Trophoblast cell (in vitro differentiated cells and primary cell): ENCODE data around the gene OAT.

Experiments
- DNase-seq, 2 donors: peaks; one replicate each; pipeline ENCODE4 v3.0.0-alpha.2; 2016
- H2AFZ ChIP-seq: 2 replicates; pipeline ENCODE4 v1.6.1; 2013; ENCODE audit warnings: low read length, moderate library complexity, mild to moderate bottlenecking; ENCODE audit not compliant: insufficient read depth, poor library complexity
- H2AK5ac ChIP-seq: 2 replicates; pipeline ENCODE4 v1.6.1; 2013; ENCODE audit warnings: mild to moderate bottlenecking, low read length
- H2BK120ac ChIP-seq: 2 replicates; pipeline ENCODE4 v1.6.1; 2013; ENCODE audit warnings: low read length, mild to moderate bottlenecking, moderate library complexity; ENCODE audit not compliant: insufficient read depth, poor library complexity
- H2BK12ac ChIP-seq: 2 replicates; pipeline ENCODE4 v1.6.1; 2013; ENCODE audit warnings: mild to moderate bottlenecking, low read length, moderate library complexity
- H2BK5ac ChIP-seq: 2 replicates; pipeline ENCODE4 v1.6.1; 2013; ENCODE audit warnings: low read length, low read depth, moderate library complexity, mild to moderate bottlenecking; ENCODE audit not compliant: poor library complexity
- H3K14ac ChIP-seq: 2 replicates; pipeline ENCODE4 v1.6.1; 2013; ENCODE audit warnings: mild to moderate bottlenecking, low read length
- H3K18ac ChIP-seq: 2 replicates; pipeline ENCODE4 v1.6.1; 2013; ENCODE audit warnings: mild to moderate bottlenecking, low read length
- H3K23ac ChIP-seq: 2 replicates; pipeline ENCODE4 v1.6.1; 2013; ENCODE audit warnings: low read length
- H3K27ac ChIP-seq: 2 replicates; pipeline ENCODE4 v1.5.1; 2013; ENCODE audit warnings: low read depth, mild to moderate bottlenecking, inconsistent platforms, low read length, moderate library complexity
- H3K27me3 ChIP-seq: 2 replicates; pipeline ENCODE4 v1.6.1; 2013; ENCODE audit warnings: inconsistent platforms, mild to moderate bottlenecking, low read length, moderate library complexity; ENCODE audit not compliant: insufficient read depth
- H3K36me3 ChIP-seq, 2 experiments: 1 replicate in 1 of 2; 2 replicates in 1 of 2; pipeline ENCODE4 v1.6.1; 2013; ENCODE audit warnings: low read length in 2 of 2, mild to moderate bottlenecking in 2 of 2, moderate library complexity in 1 of 2; ENCODE audit not compliant: insufficient read depth in 2 of 2, control insufficient read depth in 1 of 2
- H3K4ac ChIP-seq: 2 replicates; pipeline ENCODE4 v1.6.1; 2013; ENCODE audit warnings: low read depth, mild to moderate bottlenecking, low read length, moderate library complexity
- H3K4me1 ChIP-seq, 2 experiments: 1 replicate in 1 of 2; 2 replicates in 1 of 2; pipeline ENCODE4 v1.6.1; 2013; ENCODE audit warnings: low read length in 2 of 2, mild to moderate bottlenecking in 2 of 2, moderate library complexity in 1 of 2; ENCODE audit not compliant: insufficient read depth in 2 of 2, control insufficient read depth in 1 of 2
- H3K4me2 ChIP-seq: 2 replicates; pipeline ENCODE4 v1.6.1; 2013; ENCODE audit warnings: inconsistent platforms, mild to moderate bottlenecking, low read length, moderate library complexity
- H3K4me3 ChIP-seq: 2 replicates; pipeline ENCODE4 v1.5.1; 2013; ENCODE audit warnings: mild to moderate bottlenecking, low read depth, low read length, inconsistent platforms
- H3K79me1 ChIP-seq: one replicate; pipeline ENCODE4 v1.6.1; 2013; ENCODE audit warnings: low read length
- H3K79me2 ChIP-seq: 2 replicates; pipeline ENCODE4 v1.6.1; 2013; ENCODE audit warnings: low read length, mild to moderate bottlenecking; ENCODE audit not compliant: control insufficient read depth, insufficient read depth, poor library complexity
- H3K9ac ChIP-seq: 2 replicates; pipeline ENCODE4 v1.6.1; 2013; ENCODE audit warnings: mild to moderate bottlenecking, low read length
- H3K9me3 ChIP-seq: 2 replicates; pipeline ENCODE4 v1.6.1; 2013; ENCODE audit warnings: low read depth, mild to moderate bottlenecking, control low read depth, inconsistent platforms, low read length; ENCODE audit not compliant: insufficient read depth
- H4K12ac ChIP-seq: 2 replicates; pipeline ENCODE4 v1.6.1; 2013; ENCODE audit warnings: low read depth, mild to moderate bottlenecking, low read length, moderate library complexity
- H4K8ac ChIP-seq: 2 replicates; pipeline ENCODE4 v1.6.1; 2013; ENCODE audit warnings: low read depth, mild to moderate bottlenecking, low read length, moderate library complexity
- H4K91ac ChIP-seq: one replicate; pipeline ENCODE4 v1.6.1; 2013; ENCODE audit warnings: low read depth, mild to moderate bottlenecking, low read length, moderate library complexity
- WGBS: extraction: QIAGEN DNeasy Blood & Tissue Kit; methylation state at CpG from one replicate; pipeline ENCODE4 v1.1.7; 2013; ENCODE audit warnings: missing lambda C conversion rate; ENCODE audit not compliant: insufficient read length, insufficient coverage; ENCODE audit errors: extremely low coverage; 5-methylcytosine and 5-hydroxymethylcytosine counted together

OAT gene

GRCh38 chr10:124423813-124424212 lies 5.1 kb upstream of the OAT start:
- H3K14ac ChIP-seq, result no peak overlapping the region
- H3K79me2 ChIP-seq, result no peaks in the 10 kb centered on the region
- H4K8ac ChIP-seq, result no peak overlapping the region
- H2BK5ac ChIP-seq, result no peak overlapping the region
- H3K27me3 ChIP-seq, result no peaks in the 10 kb centered on the region
- H4K91ac ChIP-seq, result no peak overlapping the region
- H4K12ac ChIP-seq, result no peak overlapping the region
- no peak overlapping the region for H3K9ac ChIP-seq
- H3K36me3 ChIP-seq, result no peaks in the 10 kb centered on the region
- H3K18ac ChIP-seq, result no peak overlapping the region
- no CpG with 5 or more reads among the region's 5 CpGs for WGBS
- peaks cover 3 to 4% of the 10 kb centered on the region in 2 experiments for H3K4me1 ChIP-seq
- DNase-seq, result no peak
- H3K79me1 ChIP-seq, result no peaks in the 10 kb centered on the region
- H2AFZ ChIP-seq, result no peak overlapping the region
- H2BK120ac ChIP-seq, result no peak overlapping the region
- no peak overlapping the region for H3K4me3 ChIP-seq
- no peak overlapping the region for H3K23ac ChIP-seq
- H3K9me3 ChIP-seq, result no peaks in the 10 kb centered on the region
- H3K27ac ChIP-seq, result no peak overlapping the region
- no peak overlapping the region for H2AK5ac ChIP-seq
- H3K4ac ChIP-seq, result no peak overlapping the region
- H3K4me2 ChIP-seq, result no peak overlapping the region
- H2BK12ac ChIP-seq, result no peak overlapping the region

- H3K79me2 ChIP-seq, result peaks cover 7% of the 10 kb centered on the region
- H4K91ac ChIP-seq, result no peak overlapping the region
- H3K4ac ChIP-seq, result no peak overlapping the region
- no peak overlapping the region for H3K4me3 ChIP-seq
- H3K27ac ChIP-seq, result no peak overlapping the region
- H3K27me3 ChIP-seq, result no peaks in the 10 kb centered on the region
- no peaks in the 10 kb centered on the region for H3K79me1 ChIP-seq
- no peaks in the 10 kb centered on the region for H3K36me3 ChIP-seq
- no peak overlapping the region for H3K9ac ChIP-seq
- H3K14ac ChIP-seq, result no peak overlapping the region
- H2BK120ac ChIP-seq, result no peak overlapping the region
- WGBS, result no CpG with 5 or more reads among the region's 12 CpGs
- no peak overlapping the region for H2BK12ac ChIP-seq
- peaks cover 3 to 5% of the 10 kb centered on the region in 2 experiments for H3K4me1 ChIP-seq
- H2AK5ac ChIP-seq, result no peak overlapping the region
- no peak overlapping the region for H3K23ac ChIP-seq
- no peak overlapping the region for H2BK5ac ChIP-seq
- DNase-seq, result no peak
- H4K12ac ChIP-seq, result no peak overlapping the region
- no peak overlapping the region for H2AFZ ChIP-seq
- H3K9me3 ChIP-seq, result no peaks in the 10 kb centered on the region
- no peak overlapping the region for H3K4me2 ChIP-seq
- no peak overlapping the region for H4K8ac ChIP-seq
- no peak overlapping the region for H3K18ac ChIP-seq
These were observed 4.0 kb upstream of the OAT start for GRCh38 chr10:124422742-124423141.

- Histone ChIP-seq H3K27me3 (no peaks in the 10 kb centered on the region), H3K36me3 (no peaks in the 10 kb centered on the region), H3K27ac (no peak overlapping the region), H3K4ac (no peak overlapping the region), H2BK12ac (no peak overlapping the region), H3K9me3 (no peaks in the 10 kb centered on the region), H3K14ac (no peak overlapping the region), H2BK120ac (no peak overlapping the region), H3K4me1 (peaks cover 3 to 6% of the 10 kb centered on the region in 2 experiments), H2AK5ac (no peak overlapping the region), H4K12ac (no peak overlapping the region), H4K8ac (no peak overlapping the region), H3K4me2 (no peak overlapping the region), H2BK5ac (no peak overlapping the region), H4K91ac (no peak overlapping the region), H2AFZ (no peak overlapping the region), H3K79me2 (peaks cover 7% of the 10 kb centered on the region), H3K9ac (no peak overlapping the region), H3K23ac (no peak overlapping the region), H3K4me3 (no peak overlapping the region), H3K79me1 (no peaks in the 10 kb centered on the region), H3K18ac (no peak overlapping the region)
- no CpG with 5 or more reads among the region's 1 CpG for WGBS
- DNase-seq, result no peak
These were observed 1.5 kb upstream of the OAT start for GRCh38 chr10:124420254-124420653.

GRCh38 chr10:124419635-124420034 lies 912 bp upstream of the OAT start:
- Histone ChIP-seq H3K18ac (no peak overlapping the region), H3K4ac (no peak overlapping the region), H4K91ac (no peak overlapping the region), H4K8ac (no peak overlapping the region), H3K4me2 (no peak overlapping the region), H3K9me3 (no peaks in the 10 kb centered on the region), H2BK12ac (no peak overlapping the region), H3K23ac (no peak overlapping the region), H3K4me1 (peaks cover 3 to 6% of the 10 kb centered on the region in 2 experiments), H3K9ac (no peak overlapping the region), H2AK5ac (no peak overlapping the region), H2BK5ac (no peak overlapping the region), H3K14ac (no peak overlapping the region), H3K27me3 (no peaks in the 10 kb centered on the region), H4K12ac (no peak overlapping the region), H3K36me3 (no peaks in the 10 kb centered on the region), H3K27ac (no peak overlapping the region), H3K79me1 (no peaks in the 10 kb centered on the region), H2AFZ (no peak overlapping the region), H2BK120ac (no peak overlapping the region), H3K79me2 (peaks cover 7% of the 10 kb centered on the region), H3K4me3 (no peak overlapping the region)
- no peak for DNase-seq
- no CpG with 5 or more reads among the region's 10 CpGs for WGBS
